Measurements from ENCODE around the gene ZNF408.

The ZNF408 gene

GRCh38 chr11:46680164-46680760 lies 20.6 kb upstream of the ZNF408 start:
- Histone ChIP-seq H3K9me2 (replicated peaks; ENCODE audit: low read depth, low read length) (no peaks in the 10 kb centered on the region), H3K36me3 (ENCODE audit: insufficient read depth, low read length) (peaks cover 58% of the 10 kb centered on the region; the same call in 1 of the 2 replicates), H3K27me3 (ENCODE audit: insufficient read depth, low read length, poor library complexity, severe bottlenecking) (no peaks in the 10 kb centered on the region), H3K9me3 (ENCODE audit: insufficient read depth, low read depth, low read length) (no peaks in the 10 kb centered on the region), H3F3A (ENCODE audit: low read depth) (peaks cover 5% of the 10 kb centered on the region; the same call in 1 of the 2 replicates), H3K4me3 (ENCODE audit: low read length, poor library complexity, severe bottlenecking) (no peak overlapping the region), H3K4me2 (ENCODE audit: low read depth, low read length, poor library complexity, severe bottlenecking) (no peak overlapping the region), H3K9ac (ENCODE audit: low read depth, low read length, poor library complexity, severe bottlenecking) (no peak overlapping the region), H4K20me1 (ENCODE audit: insufficient read depth, low read length, poor library complexity, severe bottlenecking) (no peaks in the 10 kb centered on the region), H3K79me2 (ENCODE audit: insufficient read depth, low read length) (no peaks in the 10 kb centered on the region), H2AFZ (ENCODE audit: low read length) (no peak overlapping the region), H3K4me1 (ENCODE audit: insufficient read depth, low read length, poor library complexity, severe bottlenecking) (peaks cover 20% of the 10 kb centered on the region)
- no peak for TF ChIP-seq EZH2phosphoT487 (IDR thresholded peaks at IDR 0.05; ENCODE audit: borderline replicate concordance)
- no peak for TF ChIP-seq CTCF (conservative IDR thresholded peaks at IDR 0.05; ENCODE audit: low read length)

- Histone ChIP-seq H3K4me2 (ENCODE audit: low read depth, low read length, poor library complexity, severe bottlenecking) (no peak overlapping the region), H3K4me3 (ENCODE audit: low read length, poor library complexity, severe bottlenecking) (no peak overlapping the region), H3F3A (ENCODE audit: low read depth) (peaks cover 1% of the 10 kb centered on the region; the same call in 1 of the 2 replicates), H4K20me1 (ENCODE audit: insufficient read depth, low read length, poor library complexity, severe bottlenecking) (no peaks in the 10 kb centered on the region), H3K9me2 (replicated peaks; ENCODE audit: low read depth, low read length) (no peaks in the 10 kb centered on the region), H2AFZ (ENCODE audit: low read length) (no peak overlapping the region), H3K36me3 (ENCODE audit: insufficient read depth, low read length) (peaks cover 58% of the 10 kb centered on the region; the same call in 1 of the 2 replicates), H3K79me2 (ENCODE audit: insufficient read depth, low read length) (no peaks in the 10 kb centered on the region), H3K4me1 (ENCODE audit: insufficient read depth, low read length, poor library complexity, severe bottlenecking) (peaks cover 15% of the 10 kb centered on the region), H3K9ac (ENCODE audit: low read depth, low read length, poor library complexity, severe bottlenecking) (no peak overlapping the region), H3K27me3 (ENCODE audit: insufficient read depth, low read length, poor library complexity, severe bottlenecking) (no peaks in the 10 kb centered on the region), H3K9me3 (ENCODE audit: insufficient read depth, low read depth, low read length) (no peaks in the 10 kb centered on the region)
- TF ChIP-seq CTCF (conservative IDR thresholded peaks at IDR 0.05; ENCODE audit: low read length) (no peak), EZH2phosphoT487 (IDR thresholded peaks at IDR 0.05; ENCODE audit: borderline replicate concordance) (no peak)
Observed at GRCh38 chr11:46680815-46681214, 20.0 kb upstream of the ZNF408 start.

- Histone ChIP-seq H2AFZ (ENCODE audit: low read length) (no peak overlapping the region), H3K9me3 (ENCODE audit: insufficient read depth, low read depth, low read length) (no peaks in the 10 kb centered on the region), H3K9me2 (replicated peaks; ENCODE audit: low read depth, low read length) (no peaks in the 10 kb centered on the region), H3K4me3 (ENCODE audit: low read length, poor library complexity, severe bottlenecking) (no peak overlapping the region), H3F3A (ENCODE audit: low read depth) (no peaks in the 10 kb centered on the region), H3K27me3 (ENCODE audit: insufficient read depth, low read length, poor library complexity, severe bottlenecking) (no peaks in the 10 kb centered on the region), H3K9ac (ENCODE audit: low read depth, low read length, poor library complexity, severe bottlenecking) (no peak overlapping the region), H3K79me2 (ENCODE audit: insufficient read depth, low read length) (no peaks in the 10 kb centered on the region), H4K20me1 (ENCODE audit: insufficient read depth, low read length, poor library complexity, severe bottlenecking) (no peaks in the 10 kb centered on the region), H3K36me3 (ENCODE audit: insufficient read depth, low read length) (peaks cover 53% of the 10 kb centered on the region; the same call in 1 of the 2 replicates), H3K4me1 (ENCODE audit: insufficient read depth, low read length, poor library complexity, severe bottlenecking) (peaks cover 11% of the 10 kb centered on the region), H3K4me2 (ENCODE audit: low read depth, low read length, poor library complexity, severe bottlenecking) (no peak overlapping the region)
- TF ChIP-seq EZH2phosphoT487 (IDR thresholded peaks at IDR 0.05; ENCODE audit: borderline replicate concordance) = no peak
- TF ChIP-seq CTCF (conservative IDR thresholded peaks at IDR 0.05; ENCODE audit: low read length) = no peak
Observed at GRCh38 chr11:46681814-46682213, 19.0 kb upstream of the ZNF408 start.
